Keratinocyte (primary cell): ENCODE measurements around the gene PRKCSH. TPM values are rescaled to one million over a fixed set of nuclear protein-coding genes. Genes with fewer than 3 reads are reported as not detected.

ENCODE experiments used
- DNase-seq: peaks from one replicate; pipeline ENCODE4 v3.0.0-alpha.2; 2011; ENCODE audit warnings: low read depth, missing footprints, low spot score
- FAIRE-seq: peaks from 2 replicates; lab custom pipeline; 2011; peaks lifted over from hg19 to GRCh38; lab: Jason Lieb, UNC
- H2AFZ ChIP-seq: 2 replicates; pipeline ENCODE4 v1.6.0; 2012; ENCODE audit warnings: low read length, control low read depth, inconsistent platforms; ENCODE audit not compliant: control insufficient read depth
- H3K27ac ChIP-seq: 2 replicates; pipeline ENCODE4 v1.5.1; 2011; ENCODE audit warnings: low read length; ENCODE audit not compliant: control insufficient read depth, insufficient read depth
- H3K27me3 ChIP-seq: 3 replicates; pipeline ENCODE4 v1.6.0; 2011; ENCODE audit warnings: low read length; ENCODE audit not compliant: control insufficient read depth, insufficient read depth; ENCODE audit errors: extremely low read depth
- H3K36me3 ChIP-seq, 2 experiments: 2 replicates in 1 of 2; 3 replicates in 1 of 2; pipeline ENCODE4 v1.5.1; 2011; ENCODE audit warnings: low read length in 2 of 2, mild to moderate bottlenecking in 1 of 2; ENCODE audit not compliant: control insufficient read depth in 2 of 2, insufficient read depth in 2 of 2; ENCODE audit errors: extremely low read depth in 1 of 2
- H3K4me1 ChIP-seq: 3 replicates; pipeline ENCODE4 v1.5.1; 2011; ENCODE audit warnings: low read length; ENCODE audit not compliant: control insufficient read depth, insufficient read depth; ENCODE audit errors: extremely low read depth
- H3K4me2 ChIP-seq: 3 replicates; pipeline ENCODE4 v1.6.0; 2011; ENCODE audit warnings: low read depth, low read length; ENCODE audit not compliant: control insufficient read depth, insufficient read depth; ENCODE audit errors: extremely low read depth
- H3K4me3 ChIP-seq, 3 experiments: fragments of 200-600 bp in 1 of 3; sonication (generic) in 1 of 3; 2 replicates in 2 of 3; 3 replicates in 1 of 3; pipeline ENCODE4 v1.5.1; 2011 to 2016; ENCODE audit warnings: low read length in 3 of 3, mild to moderate bottlenecking in 3 of 3, control low read depth in 2 of 3, inconsistent platforms in 1 of 3, low read depth in 1 of 3, mixed read lengths in 1 of 3, mixed run types in 1 of 3, moderate library complexity in 1 of 3; ENCODE audit not compliant: control insufficient read depth in 2 of 3, insufficient read depth in 2 of 3; ENCODE audit errors: extremely low read depth in 1 of 3
- H3K79me2 ChIP-seq: 2 replicates; pipeline ENCODE4 v1.6.0; 2012; ENCODE audit warnings: low read length; ENCODE audit not compliant: control insufficient read depth, insufficient read depth
- H3K9ac ChIP-seq: 3 replicates; pipeline ENCODE4 v1.6.0; 2011; ENCODE audit warnings: low read length; ENCODE audit not compliant: control insufficient read depth, insufficient read depth; ENCODE audit errors: extremely low read depth
- H3K9me1 ChIP-seq: 3 replicates; pipeline ENCODE4 v1.6.0; 2011; ENCODE audit warnings: low read length; ENCODE audit not compliant: control insufficient read depth, insufficient read depth; ENCODE audit errors: extremely low read depth
- H3K9me3 ChIP-seq: 2 replicates; pipeline ENCODE4 v1.5.1; 2012; ENCODE audit warnings: low read depth, low read length; ENCODE audit not compliant: control insufficient read depth
- H4K20me1 ChIP-seq: 3 replicates; pipeline ENCODE4 v1.6.0; 2011; ENCODE audit warnings: low read length; ENCODE audit not compliant: control insufficient read depth, insufficient read depth; ENCODE audit errors: extremely low read depth
- EZH2 ChIP-seq: IDR thresholded peaks from one replicate; pipeline ENCODE4 v1.6.1; 2012; ENCODE audit warnings: inconsistent platforms, mild to moderate bottlenecking, low read length, moderate library complexity
- dilution Hi-C: fragments of 300-500 bp; cut with MboI; formaldehyde crosslinking; loops from one replicate; pipeline ENCODE4 v1.7.0; 2020; ENCODE audit warnings: low sequenced_read_pairs; ENCODE audit not compliant: extremely low pct_ligation_motif_present
- polyA plus RNA-seq, 5 experiments: library from polyadenylated mRNA; depleted of rRNA in 3 of 5; stranded (reverse) in 3 of 5; stranded (forward) in 1 of 5; unstranded in 1 of 5; fragments of >200 nt; gene quantifications; 1 replicate in 1 of 5; 2 replicates in 3 of 5; 3 replicates in 1 of 5; pipeline versions ENCODE4 v1.2.1 to v1.2.3, GENCODE V29; 2011 to 2012; ENCODE audit warnings: missing spikeins in 2 of 5, low read depth in 1 of 5, low replicate concordance in 1 of 5
- TF ChIP-seq, protein P1 (sequence below), 3 experiments: IDR thresholded peaks in 1 of 3; conservative IDR thresholded peaks in 1 of 3; optimal IDR thresholded peaks in 1 of 3; 2 replicates in 2 of 3; 3 replicates in 1 of 3; pipeline versions ENCODE3 to v1.5.1; 2011; ENCODE audit warnings: low read length in 3 of 3, mild to moderate bottlenecking in 3 of 3, moderate library complexity in 2 of 3, control low read depth in 1 of 3, inconsistent platforms in 1 of 3; ENCODE audit not compliant: insufficient read depth in 2 of 3; ENCODE audit errors: extremely low read depth in 1 of 3

Gene PRKCSH
- polyA plus RNA-seq, 1 donor (not counting 4 experiments of a cell fraction or from before 2014, with no cell fraction given), result 56.3 TPM

DNA sequence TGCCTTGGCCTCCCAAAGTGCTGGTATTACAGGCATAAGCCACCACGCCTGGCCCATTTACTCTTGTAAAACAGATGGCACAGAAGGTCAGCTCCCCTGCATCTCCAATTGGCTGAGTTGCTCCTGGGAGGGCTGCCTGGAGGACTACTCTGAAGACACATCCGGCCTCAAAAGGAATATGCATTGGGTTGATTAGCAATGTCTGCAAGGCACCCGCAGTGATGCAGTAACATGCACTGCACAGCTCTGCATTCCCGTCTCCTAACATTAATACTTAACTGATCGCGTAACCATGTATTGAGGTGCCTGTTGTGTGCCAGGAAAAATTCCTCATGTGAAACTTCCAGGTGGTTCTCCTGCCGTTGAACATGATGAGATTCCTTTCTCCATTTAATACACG lies 40.4 kb downstream of the PRKCSH start:
- no peak for TF ChIP-seq EZH2
- TF ChIP-seq, protein P1, sequence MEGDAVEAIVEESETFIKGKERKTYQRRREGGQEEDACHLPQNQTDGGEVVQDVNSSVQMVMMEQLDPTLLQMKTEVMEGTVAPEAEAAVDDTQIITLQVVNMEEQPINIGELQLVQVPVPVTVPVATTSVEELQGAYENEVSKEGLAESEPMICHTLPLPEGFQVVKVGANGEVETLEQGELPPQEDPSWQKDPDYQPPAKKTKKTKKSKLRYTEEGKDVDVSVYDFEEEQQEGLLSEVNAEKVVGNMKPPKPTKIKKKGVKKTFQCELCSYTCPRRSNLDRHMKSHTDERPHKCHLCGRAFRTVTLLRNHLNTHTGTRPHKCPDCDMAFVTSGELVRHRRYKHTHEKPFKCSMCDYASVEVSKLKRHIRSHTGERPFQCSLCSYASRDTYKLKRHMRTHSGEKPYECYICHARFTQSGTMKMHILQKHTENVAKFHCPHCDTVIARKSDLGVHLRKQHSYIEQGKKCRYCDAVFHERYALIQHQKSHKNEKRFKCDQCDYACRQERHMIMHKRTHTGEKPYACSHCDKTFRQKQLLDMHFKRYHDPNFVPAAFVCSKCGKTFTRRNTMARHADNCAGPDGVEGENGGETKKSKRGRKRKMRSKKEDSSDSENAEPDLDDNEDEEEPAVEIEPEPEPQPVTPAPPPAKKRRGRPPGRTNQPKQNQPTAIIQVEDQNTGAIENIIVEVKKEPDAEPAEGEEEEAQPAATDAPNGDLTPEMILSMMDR (optimal IDR thresholded peaks at IDR 0.05 in 1 of 3, IDR thresholded peaks at IDR 0.05 in 1 of 3, conservative IDR thresholded peaks at IDR 0.05 in 1 of 3; ENCODE audit: extremely low read depth in 1 of 3, insufficient read depth in 2 of 3, low read length in 3 of 3), result no peak
- Histone ChIP-seq H3K27ac (no peak overlapping the region), H3K79me2 (no peaks in the 10 kb centered on the region), H3K4me2 (no peak overlapping the region), H2AFZ (no peak overlapping the region), H3K9ac (no peak overlapping the region), H3K9me1 (no peaks in the 10 kb centered on the region), H3K27me3 (peaks cover 25% of the 10 kb centered on the region), H4K20me1 (peaks cover 2% of the 10 kb centered on the region), H3K36me3 (no peaks in the 10 kb centered on the region), H3K4me3 (no peak overlapping the region), H3K9me3 (no peaks in the 10 kb centered on the region), H3K4me1 (no peaks in the 10 kb centered on the region)
- DNase-seq, result no peak
- dilution Hi-C loops, result no loop called here
- no peak for FAIRE-seq

GRCh38 chr19:11478167-11479089 lies 43.0 kb downstream of the PRKCSH start:
- no peak overlapping the region for H3K4me3 ChIP-seq
- H3K9ac ChIP-seq, result no peak overlapping the region
- dilution Hi-C loops, result no loop called here
- FAIRE-seq, result no peak
- no peak overlapping the region for H2AFZ ChIP-seq
- no peak for DNase-seq
- H3K9me3 ChIP-seq, result no peaks in the 10 kb centered on the region
- peaks cover 2% of the 10 kb centered on the region for H4K20me1 ChIP-seq
- no peaks in the 10 kb centered on the region for H3K9me1 ChIP-seq
- H3K4me1 ChIP-seq, result peaks cover 2% of the 10 kb centered on the region
- H3K4me2 ChIP-seq, result no peak overlapping the region
- TF ChIP-seq, protein P1 (optimal IDR thresholded peaks at IDR 0.05 in 1 of 3, IDR thresholded peaks at IDR 0.05 in 1 of 3, conservative IDR thresholded peaks at IDR 0.05 in 1 of 3; ENCODE audit: extremely low read depth in 1 of 3, insufficient read depth in 2 of 3, low read length in 3 of 3), result no peak
- no peak for TF ChIP-seq EZH2
- H3K36me3 ChIP-seq, result no peaks in the 10 kb centered on the region
- H3K79me2 ChIP-seq, result no peaks in the 10 kb centered on the region
- H3K27me3 ChIP-seq, result peaks cover 41% of the 10 kb centered on the region
- H3K27ac ChIP-seq, result no peak overlapping the region
